DND-41 (cell line): ENCODE results near the gene ITGA1.

ENCODE experiments used
- EZH2 ChIP-seq: IDR thresholded peaks from 3 replicates; pipeline ENCODE4 v1.6.1; 2012; ENCODE audit warnings: borderline replicate concordance, low read depth, mild to moderate bottlenecking, moderate library complexity, low read length, inconsistent platforms; ENCODE audit not compliant: severe bottlenecking
- TF ChIP-seq, protein P1 (sequence below): IDR thresholded peaks from 2 replicates; pipeline ENCODE4 v1.5.1; 2012; ENCODE audit warnings: borderline replicate concordance, low read length, moderate library complexity, mild to moderate bottlenecking; ENCODE audit not compliant: poor library complexity, severe bottlenecking; ENCODE audit errors: extremely low read depth

DNA sequence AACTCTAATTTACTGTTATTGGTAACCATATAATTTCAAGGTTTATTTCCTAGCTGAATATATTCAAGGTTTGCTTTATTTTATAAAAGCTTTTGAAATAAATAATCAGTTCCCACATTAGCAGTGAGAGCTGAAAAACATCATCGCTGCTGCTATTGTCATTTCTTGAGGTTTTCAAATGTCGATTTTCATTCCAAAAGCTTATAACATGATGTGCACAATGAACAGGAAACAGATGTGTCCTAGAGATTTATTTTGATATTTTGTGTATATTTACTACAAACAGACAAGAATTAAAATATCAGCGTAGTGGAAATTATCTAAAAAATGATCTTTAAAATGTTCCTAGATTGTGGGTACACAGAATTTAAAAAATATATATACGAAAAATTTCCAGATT is 10.5 kb upstream of the ITGA1 start:
- TF ChIP-seq, protein P1, sequence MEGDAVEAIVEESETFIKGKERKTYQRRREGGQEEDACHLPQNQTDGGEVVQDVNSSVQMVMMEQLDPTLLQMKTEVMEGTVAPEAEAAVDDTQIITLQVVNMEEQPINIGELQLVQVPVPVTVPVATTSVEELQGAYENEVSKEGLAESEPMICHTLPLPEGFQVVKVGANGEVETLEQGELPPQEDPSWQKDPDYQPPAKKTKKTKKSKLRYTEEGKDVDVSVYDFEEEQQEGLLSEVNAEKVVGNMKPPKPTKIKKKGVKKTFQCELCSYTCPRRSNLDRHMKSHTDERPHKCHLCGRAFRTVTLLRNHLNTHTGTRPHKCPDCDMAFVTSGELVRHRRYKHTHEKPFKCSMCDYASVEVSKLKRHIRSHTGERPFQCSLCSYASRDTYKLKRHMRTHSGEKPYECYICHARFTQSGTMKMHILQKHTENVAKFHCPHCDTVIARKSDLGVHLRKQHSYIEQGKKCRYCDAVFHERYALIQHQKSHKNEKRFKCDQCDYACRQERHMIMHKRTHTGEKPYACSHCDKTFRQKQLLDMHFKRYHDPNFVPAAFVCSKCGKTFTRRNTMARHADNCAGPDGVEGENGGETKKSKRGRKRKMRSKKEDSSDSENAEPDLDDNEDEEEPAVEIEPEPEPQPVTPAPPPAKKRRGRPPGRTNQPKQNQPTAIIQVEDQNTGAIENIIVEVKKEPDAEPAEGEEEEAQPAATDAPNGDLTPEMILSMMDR, result no peak
- no peak for TF ChIP-seq EZH2
